GM12878 (cell line): ENCODE results near the gene DPAGT1. TPM values are rescaled to one million over a fixed set of nuclear protein-coding genes. Genes with fewer than 3 reads are reported as not detected.

Experiments
- ATAC-seq: fragments of 200-7000 bp; cut with Tn5 transposase; 3 replicates; pipeline ENCODE4 v1.9.1; 2020; ENCODE audit warnings: mild to moderate bottlenecking, moderate library complexity
- BruUV-seq: library from RNA; stranded (reverse); fragments of 400-500 nt; replicated peaks from 2 replicates; lab custom pipeline; 2021; lab: Mats Ljungman, UMichigan
- CTCF ChIA-PET: fragments of 300-600 bp; sonication (Branson Sonifier 250); formaldehyde crosslinking; extraction: SDS; loops from one replicate; lab custom pipeline; 2021; ENCODE audit warnings: inconsistent platforms; lab: Yijun Ruan, JAX
- POLR2A ChIA-PET: fragments of 350-600 bp; formaldehyde crosslinking; extraction: SDS; loops from one replicate; lab custom pipeline; 2021; ENCODE audit warnings: inconsistent platforms; lab: Charles Lee
- RAD21 ChIA-PET: fragments of 300-600 bp; sonication (Branson Sonifier 250); formaldehyde crosslinking; loops from one replicate; lab custom pipeline; 2023; ENCODE audit warnings: antibody characterized with exemption; ENCODE audit not compliant: unreplicated experiment; lab: Charles Lee
- SMC1A ChIA-PET: fragments of 300-600 bp; sonication (Branson Sonifier 250); formaldehyde crosslinking; loops from one replicate; lab custom pipeline; 2023; ENCODE audit not compliant: unreplicated experiment, uncharacterized antibody; lab: Charles Lee
- DNase-seq: peaks from one replicate; pipeline ENCODE4 v3.0.0-alpha.2; 2011; ENCODE audit warnings: low read depth, low spot score
- FAIRE-seq: peaks from 3 replicates; lab custom pipeline; 2011; peaks lifted over from hg19 to GRCh38; lab: Jason Lieb, UNC
- H2AFZ ChIP-seq: 2 replicates; pipeline ENCODE4 v1.6.0; 2011; ENCODE audit warnings: low read depth, low read length, control low read depth; ENCODE audit not compliant: control insufficient read depth
- H3K27ac ChIP-seq: 2 replicates; pipeline ENCODE4 v1.5.1; 2011; ENCODE audit warnings: control low read depth; ENCODE audit not compliant: control insufficient read depth, insufficient read depth
- H3K27me3 ChIP-seq, 2 experiments: replicated peaks in 1 of 2; 2 replicates each; pipeline versions ENCODE4 v1.6.0 to v1.6.1; 2011; ENCODE audit warnings: low read length in 1 of 2; ENCODE audit not compliant: control insufficient read depth in 2 of 2, insufficient read depth in 2 of 2
- H3K36me3 ChIP-seq, 2 experiments: 2 replicates each; pipeline ENCODE4 v1.5.1; 2011; ENCODE audit warnings: low read length in 1 of 2; ENCODE audit not compliant: control insufficient read depth in 2 of 2, insufficient read depth in 2 of 2
- H3K4me1 ChIP-seq: 2 replicates; pipeline ENCODE4 v1.6.1; 2011; ENCODE audit warnings: mild to moderate bottlenecking, low read length, moderate library complexity, mixed read lengths; ENCODE audit not compliant: control insufficient read depth, insufficient read depth
- H3K4me2 ChIP-seq: 2 replicates; pipeline ENCODE4 v1.6.0; 2011; ENCODE audit warnings: control low read depth; ENCODE audit not compliant: control insufficient read depth, insufficient read depth
- H3K4me3 ChIP-seq: fragments of 200-600 bp; sonication (generic); 2 replicates; pipeline ENCODE4 v1.5.1; 2016
- H3K79me2 ChIP-seq: 2 replicates; pipeline ENCODE4 v1.6.0; 2011; ENCODE audit warnings: low read length; ENCODE audit not compliant: control insufficient read depth, insufficient read depth
- H3K9ac ChIP-seq: 2 replicates; pipeline ENCODE4 v1.8.0; 2011; ENCODE audit warnings: low read length, control low read depth, mixed read lengths; ENCODE audit not compliant: control insufficient read depth, insufficient read depth
- H3K9me3 ChIP-seq: replicated peaks from 3 replicates; pipeline ENCODE4 v1.5.1; 2011; ENCODE audit warnings: mild to moderate bottlenecking, low read length; ENCODE audit not compliant: control insufficient read depth, insufficient read depth
- H4K20me1 ChIP-seq: 2 replicates; pipeline ENCODE4 v1.6.0; 2011; ENCODE audit not compliant: control insufficient read depth, insufficient read depth
- BMI1 ChIP-seq: fragments of 450-650 bp; IDR thresholded peaks from 2 replicates; pipeline ENCODE4 v1.6.1; 2016; ENCODE audit warnings: mild to moderate bottlenecking, moderate library complexity, borderline replicate concordance
- CHD1 ChIP-seq: IDR thresholded peaks from 2 replicates; pipeline ENCODE4 v1.6.1; 2012; ENCODE audit warnings: low read depth, low read length, improper control_type of control experiment
- EGR1 ChIP-seq, 2 experiments: IDR thresholded peaks; 1 replicate in 1 of 2; 2 replicates in 1 of 2; pipeline ENCODE4 v1.6.1; 2011 to 2012; ENCODE audit warnings: low read depth in 2 of 2, low read length in 2 of 2, borderline replicate concordance in 1 of 2, mild to moderate bottlenecking in 1 of 2, moderate library complexity in 1 of 2
- ELK1 ChIP-seq: IDR thresholded peaks from 2 replicates; pipeline ENCODE4 v1.6.1; 2012; ENCODE audit warnings: low read depth, low read length, improper control_type of control experiment
- HDAC2 ChIP-seq: fragments of 200-600 bp; sonication (generic); IDR thresholded peaks from 2 replicates; pipeline ENCODE4 v1.6.1; 2017
- MTA3 ChIP-seq: IDR thresholded peaks from 2 replicates; pipeline ENCODE4 v1.6.1; 2012; ENCODE audit warnings: low read length, inconsistent platforms, borderline replicate concordance
- NRF1 ChIP-seq: conservative IDR thresholded peaks from 2 replicates; pipeline ENCODE4 v1.6.1; 2011; ENCODE audit warnings: mild to moderate bottlenecking, low read depth, low read length, improper control_type of control experiment
- TCF12 ChIP-seq: IDR thresholded peaks from 2 replicates; pipeline ENCODE4 v1.6.1; 2011; ENCODE audit warnings: low read depth, mild to moderate bottlenecking, low read length
- ZBTB33 ChIP-seq: fragments of 450-650 bp; IDR thresholded peaks from 2 replicates; pipeline ENCODE4 v1.6.1; 2017; ENCODE audit warnings: mild to moderate bottlenecking
- ZNF687 ChIP-seq: fragments of 450-650 bp; IDR thresholded peaks from 2 replicates; pipeline ENCODE4 v1.6.1; 2017; ENCODE audit warnings: mild to moderate bottlenecking, moderate library complexity
- WGBS: methylation state at CpG from one replicate; pipeline ENCODE4 v1.1.6; 2016; ENCODE audit warnings: low lambda C conversion rate; ENCODE audit not compliant: insufficient replicate concordance, insufficient coverage; ENCODE audit errors: missing lambda C conversion rate; 5-methylcytosine and 5-hydroxymethylcytosine counted together
- in situ Hi-C: fragments of 300-500 bp; cut with MboI; formaldehyde crosslinking; loops from 9 replicates; pipeline ENCODE4 v1.14.3; 2018; ENCODE audit warnings: mixed read lengths
- intact Hi-C: fragments of 100-400 bp; cut with micrococcal nuclease; formaldehyde crosslinking; loops from one replicate; pipeline ENCODE4 v1.14.2; 2022; ENCODE audit not compliant: unreplicated experiment
- polyA plus RNA-seq, 11 experiments: library from polyadenylated mRNA; depleted of rRNA in 4 of 11; unstranded in 6 of 11; stranded (reverse) in 5 of 11; fragments of >200 nt; fragmentation: Nextera tagmentation in 4 of 11; fragmentation: Illumina TruSeq in 1 of 11; extraction: Ambion mirVana in 4 of 11; extraction: Trizol in 1 of 11; gene quantifications; 1 replicate in 1 of 11; 2 replicates in 10 of 11; pipeline versions ENCODE4 v1.2.1 to v1.2.3, GENCODE V29; 2011 to 2016; ENCODE audit warnings: inconsistent platforms in 2 of 11, missing spikeins in 2 of 11, low read depth in 1 of 11
- total RNA-seq, 4 experiments: library from RNA; depleted of rRNA in 3 of 4; stranded (reverse); fragments of >200 nt in 3 of 4; fragmentation: Illumina TruSeq in 1 of 4; extraction: Trizol in 1 of 4; gene quantifications; 2 replicates each; pipeline versions ENCODE4 v1.2.1 to v1.2.3, GENCODE V29; 2013 to 2021

The DPAGT1 gene
- total and polyA plus RNA-seq, 10 of the 15 experiments (the other 5 are each of a cell fraction or from before 2014, with no cell fraction given), result 20.5 to 95.6 (median 54.3) TPM

GRCh38 chr11:119054418-119054817 lies 47.2 kb downstream of the DPAGT1 start:
- in situ Hi-C loops, result no loop called here
- Histone ChIP-seq H3K9ac (no peak overlapping the region), H3K4me1 (peaks cover 24% of the 10 kb centered on the region), H2AFZ (no peak overlapping the region), H3K27ac (no peak overlapping the region), H3K79me2 (peaks cover 45% of the 10 kb centered on the region), H3K4me3 (no peak overlapping the region), H3K4me2 (peak overlapping the region; percentile 20; the same call in 1 of the 2 replicates), H4K20me1 (no peaks in the 10 kb centered on the region), H3K9me3 (no peaks in the 10 kb centered on the region), H3K27me3 (no peaks in the 10 kb centered on the region), H3K36me3 (peaks cover 20 to 31% of the 10 kb centered on the region in 2 experiments)
- ChIA-PET POLR2A (interaction anchor here (1.0 to 2.7 kb wide), 2 partner anchors 24 to 28 kb away, joined by 3 to 14 read pairs; partner anchors contain the start of gene SLC37A4), SMC1A (no interaction called here), RAD21 (no interaction called here), CTCF (interaction anchor here (0.6 to 2.2 kb wide), 3 partner anchors 12 to 23 kb away, joined by 3 to 7 read pairs (median 3); no protein-coding TSS in a partner anchor)
- WGBS, result 97% methylated on average over 10 of the region's 10 CpGs
- FAIRE-seq (no peak), ATAC-seq (no peak), DNase-seq (no peak)
- no peak for TF ChIP-seq TCF12
- TF ChIP-seq ZNF687, result no peak
- TF ChIP-seq BMI1, result no peak
- no peak for TF ChIP-seq NRF1
- TF ChIP-seq ZBTB33, result no peak
- TF ChIP-seq HDAC2, result no peak
- no peak for TF ChIP-seq CHD1
- no peak for TF ChIP-seq ELK1
- no peak for TF ChIP-seq MTA3
- no peak for TF ChIP-seq EGR1 (IDR thresholded peaks at IDR 0.05; ENCODE audit: borderline replicate concordance in 1 of 2, low read depth in 2 of 2, low read length in 2 of 2)
- BruUV-seq, result no TSS peak
- intact Hi-C loops, result no loop called here
